GM10248 (cell line): ENCODE results near the gene TMC6.
"Not testable (repeated sequence)": the region's sequence is repeated elsewhere in the genome, so short reads cannot be mapped to it uniquely, and the experiment has no call there.

Experiments used
- CTCF ChIA-PET: fragments of 300-600 bp; sonication (Branson Sonifier 250); formaldehyde crosslinking; extraction: SDS; loops from one replicate; lab custom pipeline; 2021; ENCODE audit warnings: antibody characterized with exemption; lab: Yijun Ruan, JAX
- POLR2A ChIA-PET: fragments of 350-650 bp; sonication (Branson Sonifier 250); formaldehyde crosslinking; extraction: SDS; loops from one replicate; lab custom pipeline; 2020; ENCODE audit warnings: antibody characterized with exemption; lab: Yijun Ruan, JAX
- DNase-seq: peaks from one replicate; pipeline ENCODE4 v3.0.0; 2012; ENCODE audit errors: extremely low spot score
- CTCF ChIP-seq: IDR thresholded peaks from 2 replicates; pipeline ENCODE4 v1.5.1; 2012; ENCODE audit warnings: mild to moderate bottlenecking, low read depth; ENCODE audit errors: extremely low read depth, missing control alignments, control extremely low read depth

The TMC6 gene

DNA sequence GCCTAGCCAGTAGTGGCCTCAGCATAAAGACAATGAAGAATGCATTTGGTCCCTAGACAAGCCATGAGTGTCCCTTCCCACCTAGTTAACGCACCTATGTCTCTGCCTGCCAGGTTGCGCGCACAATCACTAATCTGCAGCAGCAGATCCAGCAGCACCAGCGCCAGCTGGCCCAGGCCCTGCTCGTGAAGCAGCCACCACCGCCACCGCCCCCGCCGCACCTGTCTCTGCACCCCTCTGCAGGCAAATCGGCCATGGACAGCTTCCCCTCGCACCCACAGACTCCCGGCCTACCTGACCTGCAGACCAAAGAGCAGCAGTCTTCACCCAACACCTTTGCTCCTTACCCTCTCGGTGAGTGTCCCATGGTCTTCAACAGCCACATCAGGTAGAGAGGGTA is 41.8 kb downstream of the TMC6 start:
- POLR2A ChIA-PET: no interaction called here
- CTCF ChIA-PET: interaction anchor here (1.8 to 6.9 kb wide), 3 partner anchors 8 to 164 kb away, joined by 5 to 70 read pairs (median 55); no protein-coding TSS in a partner anchor
- DNase-seq: no peak
- no peak for TF ChIP-seq CTCF

GRCh38 chr17:78082988-78083387 is 45.6 kb downstream of the TMC6 start:
- DNase-seq: no peak
- CTCF ChIA-PET: interaction anchor here (0.7 to 6.9 kb wide), 5 partner anchors 12 to 168 kb away, joined by 3 to 70 read pairs (median 7); no protein-coding TSS in a partner anchor
- no peak for TF ChIP-seq CTCF
- POLR2A ChIA-PET: no interaction called here

- DNase-seq, POLR2A ChIA-PET: not testable (repeated sequence)
- CTCF ChIA-PET: interaction anchor here (1.0 to 6.9 kb wide), 4 partner anchors 13 to 168 kb away, joined by 3 to 70 read pairs (median 29); no protein-coding TSS in a partner anchor
These were observed 46.1 kb downstream of the TMC6 start for GRCh38 chr17:78082355-78082872.

GRCh38 chr17:78081551-78081950 is 47.0 kb downstream of the TMC6 start:
- no peak for TF ChIP-seq CTCF
- ChIA-PET CTCF (interaction anchor here (6.9 kb wide), 1 partner anchor 13 kb away, joined by 55 read pairs; no protein-coding TSS in a partner anchor), POLR2A (no interaction called here)
- DNase-seq: no peak

- no peak for TF ChIP-seq CTCF
- DNase-seq: no peak
- CTCF ChIA-PET: interaction anchor here (1.5 kb wide), 1 partner anchor 37 kb away, joined by 4 read pairs; no protein-coding TSS in a partner anchor
- POLR2A ChIA-PET: no interaction called here
These were observed 49.3 kb downstream of the TMC6 start for GRCh38 chr17:78079253-78079652.

GRCh38 chr17:78075545-78075944 is 53.0 kb downstream of the TMC6 start:
- POLR2A ChIA-PET: no interaction called here

More at GRCh38 chr17:78075545-78075944, 53.0 kb downstream of the TMC6 start:
- no peak for TF ChIP-seq CTCF
- no peak for DNase-seq
- CTCF ChIA-PET: no interaction called here
